T-helper 1 cell treated with Interleukin-12 subunit alpha and Interleukin-12 subunit beta and Interleukin-4 antibody, amounts not matched to agents 30 μg/mL and 1 μg/mL, for 36 hours (primary cell): ENCODE measurements around the gene DHRS1.
A peak's percentile ranks its signal among the peaks of the same experiment; 100 is the strongest.

Experiments used
- H3K27ac Mint-ChIP-seq: one replicate; pipeline ENCODE4 v1.8.0; 2021; ENCODE audit warnings: mild to moderate bottlenecking, mixed read lengths
- H3K27me3 Mint-ChIP-seq: one replicate; pipeline ENCODE4 v1.8.0; 2021; ENCODE audit warnings: low read depth, mixed read lengths
- H3K36me3 Mint-ChIP-seq: one replicate; pipeline ENCODE4 v1.8.0; 2021; ENCODE audit warnings: low read depth, mixed read lengths
- H3K4me1 Mint-ChIP-seq: one replicate; pipeline ENCODE4 v1.8.0; 2021; ENCODE audit warnings: low read depth, mixed read lengths
- H3K4me3 Mint-ChIP-seq: one replicate; pipeline ENCODE4 v1.8.0; 2021; ENCODE audit warnings: mild to moderate bottlenecking, moderate library complexity, mixed read lengths
- H3K9me3 Mint-ChIP-seq: one replicate; pipeline ENCODE4 v1.8.0; 2021; ENCODE audit warnings: mixed read lengths

The DHRS1 gene

DNA sequence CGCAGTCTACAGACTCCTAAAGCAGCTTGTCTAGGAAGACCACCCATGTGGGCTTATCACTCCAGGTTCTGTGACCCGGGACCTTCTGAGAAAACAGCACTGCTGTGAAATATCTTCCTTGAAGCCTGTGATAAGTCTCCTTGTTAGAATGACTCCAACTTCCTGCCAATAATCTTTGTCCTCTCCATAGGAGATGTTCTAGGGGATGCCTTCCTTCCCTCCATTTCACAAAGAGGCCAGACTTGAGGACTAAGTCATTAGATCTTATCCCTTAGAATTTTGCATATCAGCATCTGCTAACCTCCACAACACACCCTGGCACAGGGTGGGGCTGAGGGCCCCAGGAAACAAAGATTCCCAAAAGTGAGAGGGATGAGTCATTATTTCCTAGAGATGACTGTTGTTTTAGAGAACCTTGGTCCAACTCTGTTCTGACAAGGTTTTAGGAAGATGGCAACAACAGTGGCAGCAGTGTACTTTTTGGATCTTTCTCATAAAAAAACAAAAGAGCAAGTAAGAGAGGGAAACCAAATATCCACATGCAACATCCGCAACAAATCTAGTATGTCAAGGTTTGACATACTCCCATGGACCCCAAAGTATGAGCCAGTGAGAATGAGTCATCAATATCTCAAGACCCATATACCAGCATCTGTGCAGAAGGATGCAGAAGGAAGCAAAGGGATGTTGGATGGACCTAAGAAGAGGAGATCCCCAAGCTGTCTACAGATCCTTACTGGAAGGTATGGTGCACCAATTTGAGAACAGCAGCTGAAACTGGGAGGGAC is 17.8 kb upstream of the DHRS1 start:
- no peaks in the 10 kb centered on the region for H3K9me3 Mint-ChIP-seq
- peaks cover 11% of the 10 kb centered on the region for H3K36me3 Mint-ChIP-seq
- H3K4me1 Mint-ChIP-seq: peaks cover 41% of the 10 kb centered on the region
- H3K27ac Mint-ChIP-seq: no peak overlapping the region
- H3K4me3 Mint-ChIP-seq: peak overlapping the region; percentile 11
- H3K27me3 Mint-ChIP-seq: peaks cover 11% of the 10 kb centered on the region

DNA sequence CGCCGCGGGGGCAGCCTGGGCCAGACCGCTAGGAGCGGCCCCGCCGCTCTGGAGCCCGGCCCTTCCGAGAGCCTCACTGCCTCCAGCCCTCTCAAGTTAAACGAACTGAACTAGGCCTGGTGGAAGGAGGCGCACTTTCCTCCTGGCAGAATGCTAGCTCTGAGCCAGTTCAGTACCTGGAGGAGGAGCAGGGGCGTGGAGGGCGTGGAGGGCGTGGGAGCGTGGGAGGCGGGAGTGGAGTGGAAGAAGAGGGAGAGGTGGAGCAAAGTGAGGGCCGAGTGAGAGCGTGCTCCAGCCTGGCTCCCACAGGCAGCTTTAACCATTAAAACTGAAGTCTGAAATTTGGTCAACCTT is 17.0 kb upstream of the DHRS1 start:
- H3K9me3 Mint-ChIP-seq: no peaks in the 10 kb centered on the region
- peaks cover 48% of the 10 kb centered on the region for H3K4me1 Mint-ChIP-seq
- peaks cover 11% of the 10 kb centered on the region for H3K27me3 Mint-ChIP-seq
- peaks cover 18% of the 10 kb centered on the region for H3K36me3 Mint-ChIP-seq
- H3K4me3 Mint-ChIP-seq: no peak overlapping the region
- no peak overlapping the region for H3K27ac Mint-ChIP-seq

DNA sequence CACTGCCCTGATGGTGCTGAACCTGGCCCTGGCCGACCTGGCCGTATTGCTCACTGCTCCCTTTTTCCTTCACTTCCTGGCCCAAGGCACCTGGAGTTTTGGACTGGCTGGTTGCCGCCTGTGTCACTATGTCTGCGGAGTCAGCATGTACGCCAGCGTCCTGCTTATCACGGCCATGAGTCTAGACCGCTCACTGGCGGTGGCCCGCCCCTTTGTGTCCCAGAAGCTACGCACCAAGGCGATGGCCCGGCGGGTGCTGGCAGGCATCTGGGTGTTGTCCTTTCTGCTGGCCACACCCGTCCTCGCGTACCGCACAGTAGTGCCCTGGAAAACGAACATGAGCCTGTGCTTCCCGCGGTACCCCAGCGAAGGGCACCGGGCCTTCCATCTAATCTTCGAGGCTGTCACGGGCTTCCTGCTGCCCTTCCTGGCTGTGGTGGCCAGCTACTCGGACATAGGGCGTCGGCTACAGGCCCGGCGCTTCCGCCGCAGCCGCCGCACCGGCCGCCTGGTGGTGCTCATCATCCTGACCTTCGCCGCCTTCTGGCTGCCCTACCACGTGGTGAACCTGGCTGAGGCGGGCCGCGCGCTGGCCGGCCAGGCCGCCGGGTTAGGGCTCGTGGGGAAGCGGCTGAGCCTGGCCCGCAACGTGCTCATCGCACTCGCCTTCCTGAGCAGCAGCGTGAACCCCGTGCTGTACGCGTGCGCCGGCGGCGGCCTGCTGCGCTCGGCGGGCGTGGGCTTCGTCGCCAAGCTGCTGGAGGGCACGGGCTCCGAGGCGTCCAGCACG is 16.4 kb upstream of the DHRS1 start:
- peaks cover 18% of the 10 kb centered on the region for H3K36me3 Mint-ChIP-seq
- H3K4me3 Mint-ChIP-seq: peak overlapping the region; percentile 39
- no peaks in the 10 kb centered on the region for H3K9me3 Mint-ChIP-seq
- H3K27me3 Mint-ChIP-seq: peaks cover 11% of the 10 kb centered on the region
- H3K27ac Mint-ChIP-seq: peak overlapping the region; percentile 65
- peaks cover 48% of the 10 kb centered on the region for H3K4me1 Mint-ChIP-seq

DNA sequence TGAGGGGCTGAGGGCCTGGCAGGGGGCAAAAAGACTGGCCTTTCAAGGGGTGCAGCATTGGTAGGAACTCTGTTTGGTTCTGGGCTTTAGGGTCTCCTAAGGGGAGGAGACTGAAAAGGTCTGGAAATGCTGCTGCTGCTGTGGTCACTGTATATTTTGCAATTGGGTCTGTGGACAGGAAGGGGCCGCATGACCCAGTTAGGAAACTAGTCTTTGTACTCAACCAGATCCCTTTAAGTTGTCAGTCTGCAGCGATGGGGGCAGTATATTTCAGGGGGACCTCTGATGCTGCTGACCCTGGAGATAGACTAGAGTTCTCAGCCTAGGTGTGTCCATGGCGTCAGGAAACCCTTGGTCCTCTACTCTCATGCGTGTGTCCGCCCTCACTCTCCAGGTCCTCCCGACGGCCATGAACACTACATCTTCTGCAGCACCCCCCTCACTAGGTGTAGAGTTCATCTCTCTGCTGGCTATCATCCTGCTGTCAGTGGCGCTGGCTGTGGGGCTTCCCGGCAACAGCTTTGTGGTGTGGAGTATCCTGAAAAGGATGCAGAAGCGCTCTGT is 15.7 kb upstream of the DHRS1 start:
- Mint-ChIP-seq H3K4me1 (peaks cover 49% of the 10 kb centered on the region), H3K36me3 (peaks cover 18% of the 10 kb centered on the region), H3K27ac (peak overlapping the region; percentile 22), H3K27me3 (peaks cover 10% of the 10 kb centered on the region), H3K9me3 (no peaks in the 10 kb centered on the region), H3K4me3 (peak overlapping the region; percentile 39)

DNA sequence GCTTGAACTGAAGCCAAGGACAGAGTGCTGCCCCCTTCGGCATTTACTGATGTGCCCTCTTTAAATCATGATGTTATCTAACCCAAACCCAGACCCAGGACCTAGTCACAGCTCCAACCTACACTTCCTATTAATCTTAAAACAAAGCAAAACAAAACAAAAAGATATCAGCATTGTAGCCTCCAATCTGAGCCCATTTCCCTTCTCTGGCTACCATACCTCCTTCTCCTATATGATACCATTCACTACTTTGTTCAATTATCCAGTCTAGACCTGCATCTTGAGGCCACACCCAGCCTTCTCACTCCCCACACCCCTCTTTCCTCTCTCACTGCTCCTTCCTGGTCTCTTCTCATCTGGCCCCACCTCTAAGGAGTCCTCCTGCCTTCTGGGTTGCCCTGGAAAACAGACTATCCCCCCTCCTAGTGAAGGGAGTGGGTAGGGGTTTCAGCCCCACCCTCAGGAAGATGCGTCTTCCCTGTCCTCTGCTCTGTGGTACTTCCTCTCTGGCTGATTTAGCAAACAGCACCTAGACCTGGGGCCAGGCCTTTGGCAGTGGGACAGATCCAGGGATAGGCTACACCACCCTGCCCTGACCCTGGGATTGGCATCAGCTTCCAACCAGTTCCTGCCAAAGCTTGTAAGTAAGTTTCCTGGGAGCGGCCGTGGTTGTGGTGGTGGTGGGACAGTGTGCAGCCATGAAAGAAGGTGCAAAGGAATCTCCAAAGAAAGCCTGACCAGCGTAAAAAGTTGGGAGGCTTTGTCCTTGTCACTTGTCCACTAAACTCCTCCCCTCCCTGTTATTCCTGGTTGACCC is 15.0 kb upstream of the DHRS1 start:
- H3K4me1 Mint-ChIP-seq: peaks cover 54% of the 10 kb centered on the region
- H3K36me3 Mint-ChIP-seq: peaks cover 23% of the 10 kb centered on the region
- peak overlapping the region; percentile 92 for H3K27ac Mint-ChIP-seq
- H3K9me3 Mint-ChIP-seq: no peaks in the 10 kb centered on the region
- peaks cover 5% of the 10 kb centered on the region for H3K27me3 Mint-ChIP-seq
- H3K4me3 Mint-ChIP-seq: peak overlapping the region; percentile 76

DNA sequence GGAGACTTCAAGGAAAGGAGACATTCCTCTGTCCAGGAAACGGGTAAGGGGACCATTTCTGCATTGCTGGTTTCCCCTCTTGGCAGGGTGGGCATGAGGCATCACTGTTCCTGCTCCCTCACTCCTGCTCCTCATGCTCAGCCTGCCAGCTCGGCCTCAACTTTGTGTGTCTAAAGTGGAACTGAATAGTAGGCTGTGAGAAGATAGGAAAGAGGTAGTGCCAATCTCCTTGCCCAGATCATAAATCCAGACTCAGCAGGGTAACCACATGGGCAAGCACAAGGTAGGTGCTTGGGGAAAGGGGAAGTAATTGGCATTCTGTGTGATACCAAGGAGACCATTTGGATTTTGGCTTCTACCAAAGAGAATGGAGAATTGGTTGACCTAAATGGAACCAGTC is 14.3 kb upstream of the DHRS1 start:
- H3K4me1 Mint-ChIP-seq: peaks cover 61% of the 10 kb centered on the region
- H3K4me3 Mint-ChIP-seq: peak overlapping the region; percentile 79
- peak overlapping the region; percentile 92 for H3K27ac Mint-ChIP-seq
- H3K9me3 Mint-ChIP-seq: no peaks in the 10 kb centered on the region
- peaks cover 29% of the 10 kb centered on the region for H3K36me3 Mint-ChIP-seq
- H3K27me3 Mint-ChIP-seq: no peaks in the 10 kb centered on the region

DNA sequence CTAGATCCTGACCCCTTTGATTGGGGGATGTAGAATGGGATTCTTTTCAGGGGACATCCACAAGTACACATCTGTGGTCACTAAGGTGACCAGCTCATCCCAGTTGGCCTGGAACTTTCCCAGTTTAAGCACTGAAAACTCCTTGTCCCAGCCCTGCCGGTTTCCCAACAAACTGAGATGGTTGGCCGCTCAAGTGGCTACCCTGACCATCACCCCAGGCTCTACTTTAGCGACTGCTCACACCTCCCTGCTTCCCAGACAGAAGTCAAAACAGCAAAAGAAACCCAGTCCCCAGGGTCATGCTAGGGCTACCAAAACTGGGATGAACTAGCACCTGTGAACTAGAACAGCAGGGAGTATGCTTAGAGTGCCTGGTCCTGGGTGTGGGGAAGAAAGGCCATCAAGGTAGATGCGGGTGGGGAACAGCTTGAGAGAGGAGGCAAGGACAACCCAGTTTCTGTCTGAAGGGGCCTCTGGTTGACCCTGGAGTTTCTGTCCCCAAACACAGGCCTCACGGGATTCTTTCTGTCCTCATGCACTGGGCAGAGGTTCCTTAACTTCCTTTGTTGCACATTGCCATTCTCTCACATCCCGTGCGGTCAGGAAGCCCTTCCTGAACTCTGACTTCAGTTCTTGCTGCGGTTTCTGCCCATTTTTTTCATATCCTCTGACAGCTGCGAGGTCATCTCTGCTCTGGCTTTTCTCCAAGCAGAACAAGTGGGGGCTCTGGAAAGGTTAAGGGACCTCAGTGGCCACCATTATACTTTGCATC is 13.3 kb upstream of the DHRS1 start:
- Mint-ChIP-seq H3K4me1 (peaks cover 67% of the 10 kb centered on the region), H3K36me3 (peaks cover 34% of the 10 kb centered on the region), H3K9me3 (no peaks in the 10 kb centered on the region), H3K27ac (peak overlapping the region; percentile 92), H3K4me3 (peak overlapping the region; percentile 79), H3K27me3 (no peaks in the 10 kb centered on the region)

DNA sequence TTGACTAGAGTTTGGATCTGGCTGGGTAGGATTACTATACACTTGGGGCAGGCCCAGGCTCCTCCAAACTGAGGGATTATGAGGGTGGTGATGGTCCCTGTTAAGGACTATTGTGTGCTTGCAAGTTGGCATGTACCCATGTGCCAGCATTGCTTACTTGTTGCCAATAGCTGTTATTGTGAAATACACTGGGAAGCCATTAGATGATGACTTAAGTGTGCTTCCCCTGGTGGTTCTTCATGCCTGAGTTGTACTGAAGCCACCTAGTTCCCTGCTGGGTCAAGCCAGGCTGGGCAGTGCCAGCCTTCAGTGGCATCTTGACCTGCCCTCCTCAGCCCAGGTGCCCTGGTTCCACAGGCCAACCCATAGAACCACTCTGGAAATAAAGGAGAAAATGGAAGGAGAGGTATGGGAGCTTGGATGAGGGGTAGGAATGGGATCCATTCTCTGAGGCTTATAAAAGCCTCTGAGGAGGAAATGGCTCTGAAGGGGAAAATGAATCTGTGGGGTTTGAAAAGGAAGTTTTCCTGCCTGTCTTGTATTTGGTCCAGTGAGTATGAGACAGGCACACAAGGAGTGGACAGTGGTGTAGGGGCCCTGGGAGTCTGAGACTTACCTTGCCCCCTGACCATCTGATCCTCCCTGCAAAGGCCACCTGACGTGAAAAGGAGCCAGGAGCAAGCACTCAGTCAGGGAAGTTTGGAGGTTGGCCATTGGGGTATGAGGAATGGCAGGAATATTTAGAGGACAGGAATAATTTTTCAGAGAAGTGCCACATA is 12.4 kb upstream of the DHRS1 start:
- H3K4me1 Mint-ChIP-seq: peaks cover 65% of the 10 kb centered on the region
- H3K27ac Mint-ChIP-seq: peak overlapping the region; percentile 76
- no peaks in the 10 kb centered on the region for H3K27me3 Mint-ChIP-seq
- H3K36me3 Mint-ChIP-seq: peaks cover 33% of the 10 kb centered on the region
- no peaks in the 10 kb centered on the region for H3K9me3 Mint-ChIP-seq
- H3K4me3 Mint-ChIP-seq: peak overlapping the region; percentile 79

DNA sequence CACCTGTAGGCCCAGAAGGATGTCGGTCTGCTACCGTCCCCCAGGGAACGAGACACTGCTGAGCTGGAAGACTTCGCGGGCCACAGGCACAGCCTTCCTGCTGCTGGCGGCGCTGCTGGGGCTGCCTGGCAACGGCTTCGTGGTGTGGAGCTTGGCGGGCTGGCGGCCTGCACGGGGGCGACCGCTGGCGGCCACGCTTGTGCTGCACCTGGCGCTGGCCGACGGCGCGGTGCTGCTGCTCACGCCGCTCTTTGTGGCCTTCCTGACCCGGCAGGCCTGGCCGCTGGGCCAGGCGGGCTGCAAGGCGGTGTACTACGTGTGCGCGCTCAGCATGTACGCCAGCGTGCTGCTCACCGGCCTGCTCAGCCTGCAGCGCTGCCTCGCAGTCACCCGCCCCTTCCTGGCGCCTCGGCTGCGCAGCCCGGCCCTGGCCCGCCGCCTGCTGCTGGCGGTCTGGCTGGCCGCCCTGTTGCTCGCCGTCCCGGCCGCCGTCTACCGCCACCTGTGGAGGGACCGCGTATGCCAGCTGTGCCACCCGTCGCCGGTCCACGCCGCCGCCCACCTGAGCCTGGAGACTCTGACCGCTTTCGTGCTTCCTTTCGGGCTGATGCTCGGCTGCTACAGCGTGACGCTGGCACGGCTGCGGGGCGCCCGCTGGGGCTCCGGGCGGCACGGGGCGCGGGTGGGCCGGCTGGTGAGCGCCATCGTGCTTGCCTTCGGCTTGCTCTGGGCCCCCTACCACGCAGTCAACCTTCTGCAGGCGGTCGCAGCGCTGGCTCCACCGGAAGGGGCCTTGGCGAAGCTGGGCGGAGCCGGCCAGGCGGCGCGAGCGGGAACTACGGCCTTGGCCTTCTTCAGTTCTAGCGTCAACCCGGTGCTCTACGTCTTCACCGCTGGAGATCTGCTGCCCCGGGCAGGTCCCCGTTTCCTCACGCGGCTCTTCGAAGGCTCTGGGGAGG is 11.3 kb upstream of the DHRS1 start, which contains the start of gene LTB4R:
TSS of gene LTB4R (plus strand) at position 857 of the 959 bp plus-strand sequence. CDS start 4,150 bp downstream, outside the sequence.
- Mint-ChIP-seq H3K4me3 (peak within 1 kb of the TSS; percentile 82), H3K36me3 (peaks cover 43% of the 10 kb centered on the region), H3K4me1 (peaks cover 65% of the 10 kb centered on the region), H3K27ac (peak within 1 kb of the TSS; percentile 89), H3K27me3 (no peaks in the 10 kb centered on the region), H3K9me3 (no peaks in the 10 kb centered on the region)

DNA sequence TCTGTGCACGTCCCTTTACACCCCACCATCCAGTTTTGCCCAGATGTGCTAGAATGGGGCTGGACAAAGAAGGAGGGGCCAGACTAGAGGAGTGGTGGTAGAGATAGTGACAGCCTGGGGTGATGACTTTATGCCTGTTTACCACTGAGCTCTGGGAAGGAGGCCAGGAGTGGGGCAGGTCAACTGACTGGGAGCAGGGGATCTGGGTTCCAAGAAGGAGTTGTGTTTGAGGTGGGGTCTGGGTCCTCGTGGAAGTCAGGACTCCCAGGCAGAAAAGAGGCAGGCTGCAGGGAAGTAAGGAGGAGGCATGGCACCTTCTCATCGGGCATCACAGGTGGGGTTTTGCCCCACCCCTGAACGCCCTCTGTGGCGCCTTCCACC is 10.7 kb upstream of the DHRS1 start:
- no peaks in the 10 kb centered on the region for H3K27me3 Mint-ChIP-seq
- peaks cover 42% of the 10 kb centered on the region for H3K36me3 Mint-ChIP-seq
- peak overlapping the region; percentile 89 for H3K27ac Mint-ChIP-seq
- peaks cover 60% of the 10 kb centered on the region for H3K4me1 Mint-ChIP-seq
- H3K4me3 Mint-ChIP-seq: peak overlapping the region; percentile 82
- no peaks in the 10 kb centered on the region for H3K9me3 Mint-ChIP-seq

DNA sequence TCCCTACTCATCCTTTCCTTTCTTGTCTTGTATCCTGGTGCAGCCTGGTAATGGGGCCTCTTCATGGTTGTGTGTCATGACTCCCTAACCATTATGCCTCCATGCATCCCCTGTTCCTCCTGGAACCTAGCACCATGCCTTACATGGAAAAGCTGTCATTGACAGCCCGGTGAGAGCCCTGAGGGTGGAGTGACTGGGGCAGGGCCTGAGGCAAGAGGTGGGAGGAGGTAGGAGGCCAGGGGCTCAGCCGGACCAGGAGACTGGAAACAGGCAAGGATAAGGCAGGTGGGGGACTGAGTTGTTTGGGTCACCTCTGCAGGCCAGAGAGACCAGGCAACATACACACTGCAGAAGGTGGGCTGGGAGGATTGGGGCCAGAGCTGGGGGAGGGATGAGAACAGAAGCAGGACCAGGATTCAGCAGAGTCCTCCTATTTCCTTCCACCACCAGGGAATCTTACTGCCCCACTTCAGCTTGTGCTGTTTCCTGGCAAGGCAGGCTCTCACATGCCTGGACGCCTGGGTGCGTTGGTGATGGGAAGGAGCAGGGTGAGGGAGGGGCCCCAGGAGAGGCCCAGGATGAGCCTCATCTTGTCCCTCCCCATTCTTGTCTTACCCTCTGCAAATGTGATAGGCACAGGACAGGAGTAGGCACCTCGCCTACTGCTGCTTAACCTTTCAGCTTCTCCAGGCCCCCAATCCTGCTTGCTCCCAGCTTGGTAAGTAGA is 10.1 kb upstream of the DHRS1 start, which contains the start of gene LTB4R2:
TSS of gene LTB4R2 (plus strand) at position 603 of the 727 bp plus-strand sequence. CDS start 525 bp downstream, outside the sequence.
- peak within 1 kb of the TSS; percentile 82 for H3K4me3 Mint-ChIP-seq
- peaks cover 54% of the 10 kb centered on the region for H3K4me1 Mint-ChIP-seq
- no peaks in the 10 kb centered on the region for H3K27me3 Mint-ChIP-seq
- no peaks in the 10 kb centered on the region for H3K9me3 Mint-ChIP-seq
- peak within 1 kb of the TSS; percentile 89 for H3K27ac Mint-ChIP-seq
- H3K36me3 Mint-ChIP-seq: peaks cover 47% of the 10 kb centered on the region
